H1 (cell line): ENCODE results near the gene PGLYRP4. TPM values are rescaled to one million over a fixed set of nuclear protein-coding genes. Genes with fewer than 3 reads are reported as not detected.

Experiments used
- CTCF ChIA-PET: fragments of 300-600 bp; sonication (Branson Sonifier 250); formaldehyde crosslinking; loops from one replicate; lab custom pipeline; 2021; ENCODE audit not compliant: partially characterized antibody; lab: Charles Lee
- POLR2A ChIA-PET: fragments of 300-600 bp; sonication (Branson Sonifier 250); formaldehyde crosslinking; loops from one replicate; lab custom pipeline; 2021; ENCODE audit warnings: inconsistent platforms; ENCODE audit not compliant: partially characterized antibody; lab: Charles Lee
- DNase-seq, 2 experiments: peaks; one replicate each; pipeline versions ENCODE4 v3.0.0 to v3.0.0-alpha.2; 2010 to 2022; ENCODE audit warnings: low spot score in 2 of 2, low read depth in 1 of 2, mixed read lengths in 1 of 2
- FAIRE-seq: peaks from 2 replicates; lab custom pipeline; 2011; peaks lifted over from hg19 to GRCh38; lab: Jason Lieb, UNC
- H2AFZ ChIP-seq: 2 replicates; pipeline ENCODE4 v1.8.1; 2012; ENCODE audit warnings: low read length, inconsistent platforms
- H2AK5ac ChIP-seq: 2 replicates; pipeline ENCODE4 v1.6.1; 2013; ENCODE audit warnings: low read depth, low read length
- H2BK120ac ChIP-seq: replicated peaks from 2 replicates; pipeline ENCODE3; 2013; ENCODE audit warnings: low read depth, low read length, inconsistent platforms
- H2BK12ac ChIP-seq: 2 replicates; pipeline ENCODE4 v1.6.1; 2013; ENCODE audit warnings: low read depth, low read length
- H2BK15ac ChIP-seq: 2 replicates; pipeline ENCODE4 v1.6.1; 2013; ENCODE audit warnings: low read length
- H2BK20ac ChIP-seq: 2 replicates; pipeline ENCODE4 v1.6.1; 2013; ENCODE audit warnings: low read length
- H2BK5ac ChIP-seq: 2 replicates; pipeline ENCODE4 v1.6.1; 2013; ENCODE audit warnings: low read depth, low read length
- H3K14ac ChIP-seq: 2 replicates; pipeline ENCODE4 v1.6.1; 2013; ENCODE audit warnings: inconsistent platforms; ENCODE audit not compliant: insufficient read length
- H3K18ac ChIP-seq: 2 replicates; pipeline ENCODE4 v1.6.1; 2013; ENCODE audit warnings: low read length; ENCODE audit errors: extremely low read depth
- H3K23ac ChIP-seq: 2 replicates; pipeline ENCODE4 v1.6.1; 2013; ENCODE audit warnings: inconsistent platforms; ENCODE audit not compliant: insufficient read length
- H3K23me2 ChIP-seq: 2 replicates; pipeline ENCODE4 v1.6.1; 2013; ENCODE audit warnings: low read depth, low read length
- H3K27ac ChIP-seq: 2 replicates; pipeline ENCODE4 v1.6.1; 2011; ENCODE audit warnings: low read depth, low read length, inconsistent platforms
- H3K27me3 ChIP-seq, 4 experiments: replicated peaks in 1 of 4; 1 replicate in 1 of 4; 2 replicates in 3 of 4; pipeline versions ENCODE4 v1.6.1 to v1.8.1; 2011 to 2013; ENCODE audit warnings: low read length in 3 of 4, mild to moderate bottlenecking in 3 of 4, inconsistent platforms in 2 of 4, mixed read lengths in 2 of 4, moderate library complexity in 1 of 4; ENCODE audit not compliant: control insufficient read depth in 3 of 4, insufficient read depth in 3 of 4; ENCODE audit errors: extremely low read depth in 1 of 4
- H3K36me3 ChIP-seq, 4 experiments: 2 replicates each; pipeline versions ENCODE4 v1.6.1 to v1.8.1; 2011 to 2013; ENCODE audit warnings: mild to moderate bottlenecking in 4 of 4, low read length in 3 of 4, moderate library complexity in 2 of 4, control low read depth in 1 of 4, inconsistent platforms in 1 of 4; ENCODE audit not compliant: insufficient read depth in 4 of 4, control insufficient read depth in 2 of 4
- H3K4ac ChIP-seq: replicated peaks from 2 replicates; pipeline ENCODE3; 2013; ENCODE audit warnings: low read length, low read depth, mixed read lengths, inconsistent platforms; ENCODE audit not compliant: insufficient read length
- H3K4me1 ChIP-seq, 4 experiments: replicated peaks in 1 of 4; 1 replicate in 1 of 4; 2 replicates in 3 of 4; pipeline versions ENCODE4 v1.6.1 to v1.8.1; 2011 to 2013; ENCODE audit warnings: low read length in 3 of 4, inconsistent platforms in 2 of 4, mixed read lengths in 1 of 4; ENCODE audit not compliant: insufficient read depth in 4 of 4, control insufficient read depth in 3 of 4
- H3K4me2 ChIP-seq, 2 experiments: 2 replicates each; pipeline versions ENCODE4 v1.6.1 to v1.8.1; 2011 to 2013; ENCODE audit warnings: low read depth in 2 of 2, low read length in 2 of 2, control low read depth in 1 of 2, inconsistent platforms in 1 of 2, mild to moderate bottlenecking in 1 of 2; ENCODE audit not compliant: insufficient read depth in 1 of 2
- H3K4me3 ChIP-seq, 4 experiments: fragments of 200-600, 300-600 bp in 1 of 4; sonication (generic), shearing (Covaris generic), sonication (Bioruptor Twin) in 1 of 4; 2 replicates each; pipeline versions ENCODE4 v1.5.1 to v1.8.1; 2011 to 2016; ENCODE audit warnings: low read length in 4 of 4, low read depth in 3 of 4, control low read depth in 2 of 4, inconsistent platforms in 2 of 4, mild to moderate bottlenecking in 2 of 4, mixed read lengths in 1 of 4, moderate library complexity in 1 of 4; ENCODE audit not compliant: insufficient read depth in 2 of 4; ENCODE audit errors: extremely low read depth in 1 of 4
- H3K56ac ChIP-seq: replicated peaks from 2 replicates; pipeline ENCODE3; 2013; ENCODE audit warnings: low read depth, mild to moderate bottlenecking, mixed read lengths, low read length, inconsistent platforms; ENCODE audit not compliant: insufficient read length
- H3K79me1 ChIP-seq: 2 replicates; pipeline ENCODE4 v1.6.1; 2013; ENCODE audit warnings: low read depth, low read length, control low read depth
- H3K79me2 ChIP-seq, 2 experiments: 2 replicates each; pipeline versions ENCODE4 v1.6.1 to v1.8.1; 2012 to 2013; ENCODE audit warnings: low read length in 2 of 2, mild to moderate bottlenecking in 2 of 2, inconsistent platforms in 1 of 2; ENCODE audit not compliant: insufficient read depth in 2 of 2, control insufficient read depth in 1 of 2
- H3K9ac ChIP-seq, 4 experiments: replicated peaks in 1 of 4; 1 replicate in 1 of 4; 2 replicates in 3 of 4; pipeline versions ENCODE4 v1.6.1 to v1.8.1; 2011 to 2013; ENCODE audit warnings: low read depth in 3 of 4, low read length in 3 of 4, control low read depth in 2 of 4, mild to moderate bottlenecking in 2 of 4, moderate library complexity in 2 of 4, inconsistent platforms in 1 of 4; ENCODE audit errors: extremely low read depth in 1 of 4
- H3K9me3 ChIP-seq, 2 experiments: 2 replicates each; pipeline versions ENCODE4 v1.6.1 to v1.8.1; 2012 to 2013; ENCODE audit warnings: mild to moderate bottlenecking in 2 of 2, moderate library complexity in 2 of 2, control low read depth in 1 of 2, inconsistent platforms in 1 of 2, low read depth in 1 of 2, low read length in 1 of 2, mixed read lengths in 1 of 2; ENCODE audit not compliant: insufficient read depth in 2 of 2
- H4K20me1 ChIP-seq, 2 experiments: replicated peaks in 1 of 2; 2 replicates each; pipeline versions ENCODE3 to v1.8.1; 2011 to 2013; ENCODE audit warnings: inconsistent platforms in 2 of 2, low read length in 2 of 2, mild to moderate bottlenecking in 1 of 2; ENCODE audit not compliant: insufficient read depth in 2 of 2, control insufficient read depth in 1 of 2
- H4K5ac ChIP-seq: 2 replicates; pipeline ENCODE4 v1.6.1; 2013; ENCODE audit warnings: low read length, low read depth, mixed read lengths, inconsistent platforms; ENCODE audit not compliant: insufficient read length
- H4K8ac ChIP-seq: 2 replicates; pipeline ENCODE4 v1.8.0; 2013; ENCODE audit warnings: mild to moderate bottlenecking, moderate library complexity, low read length, inconsistent platforms; ENCODE audit not compliant: insufficient read depth; ENCODE audit errors: extremely low read depth
- H4K91ac ChIP-seq: replicated peaks from 2 replicates; pipeline ENCODE3; 2013; ENCODE audit warnings: low read length, mixed read lengths, inconsistent platforms; ENCODE audit not compliant: insufficient read length
- CBX8 ChIP-seq: fragments of 300-800, 300-1000 bp; sonication (generic); IDR thresholded peaks from 2 replicates; pipeline ENCODE4 v1.7.1; 2016; ENCODE audit warnings: low read depth, low read length, borderline replicate concordance
- CTBP2 ChIP-seq: IDR thresholded peaks from 2 replicates; pipeline ENCODE4 v1.7.0; 2011; ENCODE audit warnings: borderline replicate concordance, mild to moderate bottlenecking, moderate library complexity, mixed read lengths, low read length; ENCODE audit not compliant: insufficient read depth, insufficient read length
- FOSL1 ChIP-seq: IDR thresholded peaks from 2 replicates; pipeline ENCODE4 v1.6.1; 2011; ENCODE audit warnings: mild to moderate bottlenecking, low read depth, low read length, moderate library complexity; ENCODE audit not compliant: insufficient read depth
- HDAC6 ChIP-seq: IDR thresholded peaks from one replicate; pipeline ENCODE4 v1.7.1; 2012; ENCODE audit warnings: low read depth, mild to moderate bottlenecking, inconsistent platforms, low read length, moderate library complexity
- RAD21 ChIP-seq, 2 experiments: IDR thresholded peaks in 1 of 2; conservative IDR thresholded peaks in 1 of 2; 2 replicates each; pipeline ENCODE4 v1.6.1; 2011; ENCODE audit warnings: low read depth in 2 of 2, low read length in 2 of 2, improper control_type of control experiment in 1 of 2, inconsistent platforms in 1 of 2, mild to moderate bottlenecking in 1 of 2, moderate library complexity in 1 of 2
- RBBP5 ChIP-seq: IDR thresholded peaks from 2 replicates; pipeline ENCODE4 v1.7.1; 2012; ENCODE audit warnings: low read depth, mild to moderate bottlenecking, inconsistent platforms, low read length, moderate library complexity, borderline replicate concordance
- RNF2 ChIP-seq: fragments of 200-900, 300-1000 bp; sonication (generic); IDR thresholded peaks from 2 replicates; pipeline ENCODE4 v1.7.1; 2016; ENCODE audit warnings: borderline replicate concordance, low read depth, mild to moderate bottlenecking, antibody characterized with exemption, low read length; ENCODE audit not compliant: poor library complexity, severe bottlenecking; ENCODE audit errors: missing control alignments
- SIX5 ChIP-seq: IDR thresholded peaks from 2 replicates; pipeline ENCODE4 v1.6.1; 2011; ENCODE audit warnings: mild to moderate bottlenecking, low read depth, low read length
- SP4 ChIP-seq: IDR thresholded peaks from 2 replicates; pipeline ENCODE4 v1.6.1; 2012; ENCODE audit warnings: low read length, inconsistent platforms
- TAF1 ChIP-seq: IDR thresholded peaks from 2 replicates; pipeline ENCODE4 v1.6.1; 2011; ENCODE audit warnings: mild to moderate bottlenecking, low read depth, low read length
- ZNF274 ChIP-seq: IDR thresholded peaks from 2 replicates; pipeline ENCODE4 v1.7.0; 2012; ENCODE audit warnings: low read length, borderline replicate concordance; ENCODE audit errors: extremely low read depth
- WGBS, 2 experiments: shearing (Covaris generic) in 1 of 2; methylation state at CpG; one replicate each; pipeline versions ENCODE4 v1.1.6 to v1.1.7; 2013 to 2015; ENCODE audit warnings: low lambda C conversion rate in 2 of 2, mixed read lengths in 2 of 2, inconsistent platforms in 1 of 2, low coverage in 1 of 2, missing lambda C conversion rate in 1 of 2; ENCODE audit not compliant: insufficient replicate concordance in 2 of 2, insufficient coverage in 1 of 2, insufficient read length in 1 of 2; ENCODE audit errors: extremely low coverage in 1 of 2, missing lambda C conversion rate in 1 of 2; 5-methylcytosine and 5-hydroxymethylcytosine counted together
- polyA plus RNA-seq, 7 experiments: library from polyadenylated mRNA; depleted of rRNA in 3 of 7; stranded (reverse) in 5 of 7; unstranded in 2 of 7; fragments of >200 nt in 5 of 7; fragments of 200-250 nt in 2 of 7; gene quantifications; 1 replicate in 5 of 7; 2 replicates in 1 of 7; 4 replicates in 1 of 7; pipeline versions ENCODE4 v1.2.1 to v1.2.3, GENCODE V29; 2011 to 2013; ENCODE audit warnings: missing spikeins in 2 of 7, mixed read lengths in 2 of 7
- total RNA-seq: library from RNA; stranded (reverse); fragmentation: NEBNext Ultra II Directional; extraction: Animal tissue kit (Norgen Biotek cat#: 25700); gene quantifications from 2 replicates; pipeline ENCODE4 v1.2.1, GENCODE V29; 2021
- TF ChIP-seq, protein P1 (sequence below): IDR thresholded peaks from 2 replicates; pipeline ENCODE4 v1.6.1; 2011; ENCODE audit warnings: low read length, improper control_type of control experiment

PGLYRP4 gene
- total and polyA plus RNA-seq, 2 of the 8 experiments (the other 6 are each of a cell fraction or from before 2014, with no cell fraction given) = not detected

DNA sequence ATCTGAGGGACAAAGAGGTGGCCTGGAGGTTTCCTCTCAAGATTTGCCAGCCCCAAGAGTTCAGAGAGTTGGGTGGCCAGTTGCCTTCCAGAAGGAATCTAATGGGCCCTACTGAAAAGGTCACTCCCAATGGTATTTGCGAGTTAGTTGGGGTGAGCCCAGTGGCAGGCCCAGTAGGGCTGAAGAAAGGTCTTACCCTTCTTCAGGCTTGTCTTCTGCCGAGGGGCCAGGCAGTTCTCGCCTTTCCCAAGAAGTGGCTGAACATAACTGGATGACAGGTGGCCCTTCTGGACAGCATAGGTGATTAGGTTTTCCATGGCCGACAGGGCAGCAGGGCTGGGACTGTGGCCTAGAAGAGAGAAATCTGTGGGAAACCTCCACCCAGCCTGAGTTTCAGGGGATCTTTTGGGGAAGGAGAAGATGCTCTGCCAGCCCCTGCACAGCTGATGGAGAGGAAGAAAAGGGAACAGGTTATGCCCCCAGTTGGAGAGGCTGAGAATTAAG is 7.2 kb downstream of the PGLYRP4 start:
- H2BK5ac ChIP-seq = no peak overlapping the region
- peaks cover 4% of the 10 kb centered on the region in 2 experiments; a peak in 2 of 4 replicates for H3K9me3 ChIP-seq
- ChIA-PET CTCF (interaction anchor here (1.2 to 1.3 kb wide), 2 partner anchors 12 to 29 kb away, joined by 3 to 4 read pairs; partner anchors contain the start of gene PGLYRP3), POLR2A (no interaction called here)
- H3K56ac ChIP-seq = no peak overlapping the region
- no peaks in the 10 kb centered on the region for H3K23me2 ChIP-seq
- DNase-seq (no peak), FAIRE-seq (no peak)
- H3K27ac ChIP-seq = no peak overlapping the region
- H3K4me2 ChIP-seq = no peak overlapping the region
- no peaks in the 10 kb centered on the region for H3K79me1 ChIP-seq
- H2BK20ac ChIP-seq = no peak overlapping the region
- no peak overlapping the region for H3K23ac ChIP-seq
- H4K5ac ChIP-seq = no peak overlapping the region
- H3K4ac ChIP-seq = no peak overlapping the region
- no peaks in the 10 kb centered on the region; a peak in 1 of 7 replicates for H3K4me1 ChIP-seq
- no peak overlapping the region for H2AFZ ChIP-seq
- no peak overlapping the region for H4K91ac ChIP-seq
- no peaks in the 10 kb centered on the region for H3K36me3 ChIP-seq
- H4K20me1 ChIP-seq = no peaks in the 10 kb centered on the region
- H3K4me3 ChIP-seq = no peak overlapping the region
- no peaks in the 10 kb centered on the region for H3K79me2 ChIP-seq
- no peak overlapping the region for H2BK12ac ChIP-seq
- no peak overlapping the region for H2AK5ac ChIP-seq
- no peak overlapping the region for H3K9ac ChIP-seq
- H3K18ac ChIP-seq = no peak overlapping the region
- H4K8ac ChIP-seq = no peak overlapping the region
- H3K14ac ChIP-seq = no peak overlapping the region
- WGBS, 2 experiments = 84% methylated on average over 4 of the region's 4 CpGs; no CpG with 5 or more reads in 1 of the 2 experiments
- no peak overlapping the region for H2BK120ac ChIP-seq
- no peak overlapping the region for H2BK15ac ChIP-seq
- peaks cover 0 to 2% (median 0%) of the 10 kb centered on the region in 4 experiments; a peak in 1 of 7 replicates for H3K27me3 ChIP-seq
- no peak for TF ChIP-seq SIX5
- no peak for TF ChIP-seq TAF1
- no peak for TF ChIP-seq RNF2
- no peak for TF ChIP-seq RAD21 (IDR thresholded peaks at IDR 0.05 in 1 of 2, conservative IDR thresholded peaks at IDR 0.05 in 1 of 2; ENCODE audit: low read depth in 2 of 2, low read length in 2 of 2)
- TF ChIP-seq CTBP2 = no peak
- TF ChIP-seq, protein P1, sequence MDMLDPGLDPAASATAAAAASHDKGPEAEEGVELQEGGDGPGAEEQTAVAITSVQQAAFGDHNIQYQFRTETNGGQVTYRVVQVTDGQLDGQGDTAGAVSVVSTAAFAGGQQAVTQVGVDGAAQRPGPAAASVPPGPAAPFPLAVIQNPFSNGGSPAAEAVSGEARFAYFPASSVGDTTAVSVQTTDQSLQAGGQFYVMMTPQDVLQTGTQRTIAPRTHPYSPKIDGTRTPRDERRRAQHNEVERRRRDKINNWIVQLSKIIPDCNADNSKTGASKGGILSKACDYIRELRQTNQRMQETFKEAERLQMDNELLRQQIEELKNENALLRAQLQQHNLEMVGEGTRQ = no peak
- no peak for TF ChIP-seq ZNF274
- no peak for TF ChIP-seq CBX8
- TF ChIP-seq RBBP5 = no peak
- no peak for TF ChIP-seq SP4
- no peak for TF ChIP-seq HDAC6
- no peak for TF ChIP-seq FOSL1
